Activated naive CD8-positive, alpha-beta T cell treated with anti-CD3 and anti-CD28 coated beads for 36 hours (primary cell): ENCODE data around the gene MGST1. TPM values are rescaled to one million over a fixed set of nuclear protein-coding genes. Genes with fewer than 3 reads are reported as not detected.
"Not testable (repeated sequence)": the region's sequence is repeated elsewhere in the genome, so short reads cannot be mapped to it uniquely, and the experiment has no call there.

Experiments
- DNase-seq: peaks from one replicate; pipeline ENCODE4 v3.0.0; 2021
- H3K27ac Mint-ChIP-seq: one replicate; pipeline ENCODE4 v1.8.0; 2022; ENCODE audit warnings: mild to moderate bottlenecking, moderate library complexity, mixed read lengths
- H3K27me3 Mint-ChIP-seq: one replicate; pipeline ENCODE4 v1.8.0; 2022; ENCODE audit warnings: mild to moderate bottlenecking, mixed read lengths
- H3K36me3 Mint-ChIP-seq: one replicate; pipeline ENCODE4 v1.8.0; 2021; ENCODE audit warnings: mild to moderate bottlenecking, mixed read lengths
- H3K4me1 Mint-ChIP-seq: one replicate; pipeline ENCODE4 v1.8.0; 2021; ENCODE audit warnings: mixed read lengths
- H3K4me3 Mint-ChIP-seq: one replicate; pipeline ENCODE4 v1.8.0; 2022; ENCODE audit warnings: mild to moderate bottlenecking, moderate library complexity, mixed read lengths
- H3K9me3 Mint-ChIP-seq: one replicate; pipeline ENCODE4 v1.8.0; 2022; ENCODE audit warnings: mixed read lengths
- total RNA-seq, 2 experiments: library from RNA; stranded (reverse); gene quantifications; one replicate each; pipeline ENCODE4 v1.2.3, GENCODE V29; 2021

MGST1 gene
- total RNA-seq, 2 experiments from 2014 or later: not detected

GRCh38 chr12:16384732-16385131, 37.3 kb downstream of the MGST1 start:
- DNase-seq: no peak
- no peak overlapping the region for H3K27ac Mint-ChIP-seq
- H3K36me3 Mint-ChIP-seq: no peaks in the 10 kb centered on the region
- H3K4me3 Mint-ChIP-seq: no peak overlapping the region
- peaks cover 7% of the 10 kb centered on the region for H3K9me3 Mint-ChIP-seq
- H3K27me3 Mint-ChIP-seq: no peaks in the 10 kb centered on the region
- H3K4me1 Mint-ChIP-seq: no peaks in the 10 kb centered on the region

GRCh38 chr12:16385782-16386646, 38.6 kb downstream of the MGST1 start:
- no peak overlapping the region for H3K4me3 Mint-ChIP-seq
- H3K9me3 Mint-ChIP-seq: peaks cover 2% of the 10 kb centered on the region
- no peak overlapping the region for H3K27ac Mint-ChIP-seq
- DNase-seq: no peak
- no peaks in the 10 kb centered on the region for H3K4me1 Mint-ChIP-seq
- H3K36me3 Mint-ChIP-seq: no peaks in the 10 kb centered on the region
- no peaks in the 10 kb centered on the region for H3K27me3 Mint-ChIP-seq

GRCh38 chr12:16387919-16388318, 40.5 kb downstream of the MGST1 start:
- no peaks in the 10 kb centered on the region for H3K36me3 Mint-ChIP-seq
- no peaks in the 10 kb centered on the region for H3K27me3 Mint-ChIP-seq
- H3K4me1 Mint-ChIP-seq: no peaks in the 10 kb centered on the region
- H3K4me3 Mint-ChIP-seq: no peak overlapping the region
- no peak for DNase-seq
- peaks cover 9% of the 10 kb centered on the region for H3K9me3 Mint-ChIP-seq
- H3K27ac Mint-ChIP-seq: no peak overlapping the region

- no peaks in the 10 kb centered on the region for H3K4me1 Mint-ChIP-seq
- no peak overlapping the region for H3K4me3 Mint-ChIP-seq
- no peak overlapping the region for H3K27ac Mint-ChIP-seq
- DNase-seq: no peak
- H3K36me3 Mint-ChIP-seq: no peaks in the 10 kb centered on the region
- H3K27me3 Mint-ChIP-seq: no peaks in the 10 kb centered on the region
- H3K9me3 Mint-ChIP-seq: peaks cover 12% of the 10 kb centered on the region
These were observed 42.1 kb downstream of the MGST1 start for GRCh38 chr12:16389594-16389993.

DNA sequence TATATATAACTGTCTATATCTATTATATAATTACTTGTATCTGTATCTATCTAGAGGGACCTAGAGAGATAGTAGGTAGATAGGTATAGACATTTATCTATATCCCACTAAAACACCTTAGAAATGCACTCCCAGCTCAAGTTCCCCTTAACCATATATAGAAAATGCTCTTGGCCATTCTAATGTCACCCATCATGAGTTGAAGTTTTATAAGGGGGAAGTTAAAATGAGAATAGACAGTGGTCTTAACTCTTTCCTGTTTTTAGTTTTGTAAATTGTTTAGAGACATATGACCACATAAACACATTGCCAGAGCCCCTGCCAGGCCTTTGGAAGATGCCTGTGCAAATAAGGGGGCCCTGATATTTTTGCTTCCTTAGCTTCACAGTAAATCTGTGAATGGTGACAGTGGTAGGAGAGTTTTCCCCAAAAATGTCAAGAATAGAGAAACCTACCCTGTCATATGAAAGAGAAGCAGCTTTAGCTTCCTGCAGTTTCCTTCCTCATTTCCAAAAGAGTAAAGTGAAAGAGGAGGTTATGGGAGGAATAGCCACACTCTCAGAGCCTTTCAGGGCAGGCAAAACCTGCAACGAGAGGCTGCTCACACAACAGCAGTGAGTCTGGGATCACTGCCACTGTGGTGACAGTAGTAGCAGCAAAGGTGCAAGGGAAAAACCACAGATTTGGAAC, 45.5 kb downstream of the MGST1 start:
- no peak for DNase-seq
- H3K27ac Mint-ChIP-seq: no peak overlapping the region
- H3K36me3 Mint-ChIP-seq: no peaks in the 10 kb centered on the region
- peaks cover 12% of the 10 kb centered on the region for H3K9me3 Mint-ChIP-seq
- no peak overlapping the region for H3K4me3 Mint-ChIP-seq
- H3K4me1 Mint-ChIP-seq: no peaks in the 10 kb centered on the region
- H3K27me3 Mint-ChIP-seq: no peaks in the 10 kb centered on the region

GRCh38 chr12:16399101-16399500, 51.7 kb downstream of the MGST1 start:
- no peaks in the 10 kb centered on the region for H3K36me3 Mint-ChIP-seq
- no peaks in the 10 kb centered on the region for H3K27me3 Mint-ChIP-seq
- H3K9me3 Mint-ChIP-seq: peaks cover 7% of the 10 kb centered on the region
- no peak overlapping the region for H3K27ac Mint-ChIP-seq
- H3K4me3 Mint-ChIP-seq: no peak overlapping the region
- no peak for DNase-seq
- H3K4me1 Mint-ChIP-seq: no peaks in the 10 kb centered on the region

GRCh38 chr12:16401835-16402234, 54.4 kb downstream of the MGST1 start:
- not testable (repeated sequence) for H3K4me1 Mint-ChIP-seq, H3K4me3 Mint-ChIP-seq, H3K36me3 Mint-ChIP-seq, H3K27ac Mint-ChIP-seq, H3K27me3 Mint-ChIP-seq, H3K9me3 Mint-ChIP-seq, DNase-seq

DNA sequence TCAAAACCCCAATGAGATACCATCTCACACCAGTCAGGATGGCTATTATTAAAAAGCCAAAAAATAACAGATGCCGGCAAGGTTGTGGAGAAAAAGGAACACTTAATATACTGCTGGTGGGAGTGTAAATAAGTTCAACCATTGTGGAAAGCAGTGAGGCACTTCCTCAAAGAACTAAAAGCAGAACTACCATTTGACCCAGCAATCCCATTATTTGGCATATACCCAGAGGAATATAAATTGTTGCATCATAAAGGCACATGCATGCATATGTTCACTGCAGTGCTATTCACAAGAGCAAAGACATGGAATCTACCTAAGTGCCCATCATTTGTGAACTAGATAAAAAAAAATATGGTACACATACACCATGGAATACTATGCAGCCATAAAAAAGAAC, 59.9 kb downstream of the MGST1 start:
- Mint-ChIP-seq H3K27me3 (no peaks in the 10 kb centered on the region), H3K36me3 (no peaks in the 10 kb centered on the region), H3K4me1 (no peaks in the 10 kb centered on the region), H3K27ac (no peak overlapping the region), H3K9me3 (peaks cover 10% of the 10 kb centered on the region), H3K4me3 (no peak overlapping the region)
- DNase-seq: no peak

Other genes starting within 250 kb of the MGST1 start
- not detected for gene SLC15A5, start 70.0 kb upstream of the MGST1 start, total RNA-seq